ENCODE measurements around the gene SLCO4A1.
"Not testable (repeated sequence)": the region's sequence is repeated elsewhere in the genome, so short reads cannot be mapped to it uniquely, and the experiment has no call there.

SLCO4A1 gene

GRCh38 chr20:62675877-62676260, 33.6 kb downstream of the SLCO4A1 start:
- H3K4me3 ChIP-seq (ENCODE audit: low read depth, low read length) = no peak overlapping the region
- DNase-seq (ENCODE audit: low read depth) = no peak
- TF ChIP-seq, protein P1, sequence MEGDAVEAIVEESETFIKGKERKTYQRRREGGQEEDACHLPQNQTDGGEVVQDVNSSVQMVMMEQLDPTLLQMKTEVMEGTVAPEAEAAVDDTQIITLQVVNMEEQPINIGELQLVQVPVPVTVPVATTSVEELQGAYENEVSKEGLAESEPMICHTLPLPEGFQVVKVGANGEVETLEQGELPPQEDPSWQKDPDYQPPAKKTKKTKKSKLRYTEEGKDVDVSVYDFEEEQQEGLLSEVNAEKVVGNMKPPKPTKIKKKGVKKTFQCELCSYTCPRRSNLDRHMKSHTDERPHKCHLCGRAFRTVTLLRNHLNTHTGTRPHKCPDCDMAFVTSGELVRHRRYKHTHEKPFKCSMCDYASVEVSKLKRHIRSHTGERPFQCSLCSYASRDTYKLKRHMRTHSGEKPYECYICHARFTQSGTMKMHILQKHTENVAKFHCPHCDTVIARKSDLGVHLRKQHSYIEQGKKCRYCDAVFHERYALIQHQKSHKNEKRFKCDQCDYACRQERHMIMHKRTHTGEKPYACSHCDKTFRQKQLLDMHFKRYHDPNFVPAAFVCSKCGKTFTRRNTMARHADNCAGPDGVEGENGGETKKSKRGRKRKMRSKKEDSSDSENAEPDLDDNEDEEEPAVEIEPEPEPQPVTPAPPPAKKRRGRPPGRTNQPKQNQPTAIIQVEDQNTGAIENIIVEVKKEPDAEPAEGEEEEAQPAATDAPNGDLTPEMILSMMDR (conservative IDR thresholded peaks at IDR 0.05; ENCODE audit: low read depth, low read length) = no peak

DNA sequence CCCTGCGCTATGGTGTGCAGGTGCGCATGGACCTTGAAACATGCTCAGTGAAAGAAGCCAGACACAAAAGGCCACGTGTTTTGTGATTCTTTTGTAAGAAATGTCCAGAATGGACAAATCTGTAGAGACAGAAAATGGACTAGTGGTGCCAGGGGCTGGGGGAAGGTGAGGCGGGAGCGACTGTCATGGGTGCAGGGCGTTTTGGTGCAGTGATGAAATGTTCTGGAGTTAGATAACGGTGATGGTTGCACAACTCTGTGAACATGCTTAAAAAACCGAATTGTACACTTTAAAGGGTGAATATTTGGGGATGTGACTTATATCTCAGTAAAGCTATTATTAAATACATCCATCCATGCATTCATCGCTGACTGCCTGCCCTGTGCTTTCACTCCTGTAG, 34.7 kb downstream of the SLCO4A1 start:
- H3K4me3 ChIP-seq (ENCODE audit: low read depth, low read length) = no peak overlapping the region
- no peak for DNase-seq (ENCODE audit: low read depth)
- TF ChIP-seq, protein P1 (conservative IDR thresholded peaks at IDR 0.05; ENCODE audit: low read depth, low read length) = no peak

GRCh38 chr20:62677678-62678077, 35.4 kb downstream of the SLCO4A1 start:
- TF ChIP-seq, protein P1 (conservative IDR thresholded peaks at IDR 0.05; ENCODE audit: low read depth, low read length) = no peak
- no peak overlapping the region for H3K4me3 ChIP-seq (ENCODE audit: low read depth, low read length)
- no peak for DNase-seq (ENCODE audit: low read depth)

- H3K4me3 ChIP-seq (ENCODE audit: low read depth, low read length) = no peak overlapping the region
- TF ChIP-seq, protein P1 (conservative IDR thresholded peaks at IDR 0.05; ENCODE audit: low read depth, low read length) = no peak
- DNase-seq (ENCODE audit: low read depth) = peak; percentile 12
Measured at GRCh38 chr20:62678553-62678952, 36.2 kb downstream of the SLCO4A1 start.

GRCh38 chr20:62679978-62680589, 37.8 kb downstream of the SLCO4A1 start:
- DNase-seq (ENCODE audit: low read depth) = no peak
- TF ChIP-seq, protein P1 (conservative IDR thresholded peaks at IDR 0.05; ENCODE audit: low read depth, low read length) = no peak
- H3K4me3 ChIP-seq (ENCODE audit: low read depth, low read length) = no peak overlapping the region

DNA sequence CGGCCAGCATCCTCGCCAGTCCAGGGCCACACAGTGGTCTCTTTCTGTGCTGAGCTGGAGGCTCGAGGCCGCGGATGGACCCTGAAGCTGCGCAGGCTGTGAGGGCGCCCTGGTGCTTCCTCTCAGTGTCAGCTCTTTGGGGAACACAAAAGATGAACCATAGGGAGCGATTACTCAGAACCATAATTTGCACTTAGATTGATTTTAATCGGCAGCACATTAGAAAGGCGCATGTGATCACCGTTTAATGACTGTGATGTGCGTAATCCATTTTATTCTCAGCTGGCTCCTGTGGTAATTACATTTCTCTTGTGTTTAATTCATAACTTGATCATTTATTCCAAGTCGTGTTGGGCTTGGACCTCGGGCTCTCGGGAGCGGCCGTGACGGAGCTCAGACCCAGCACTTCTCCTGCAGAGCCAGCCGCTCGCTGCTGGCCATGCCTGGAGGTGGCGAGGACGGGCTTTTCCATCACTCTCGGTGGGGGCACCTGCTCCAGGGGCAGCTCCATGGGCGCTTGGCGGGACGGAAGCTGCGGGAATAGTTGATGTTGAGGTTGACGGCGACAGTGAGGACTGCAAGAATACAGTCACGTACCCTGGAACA, 40.7 kb downstream of the SLCO4A1 start:
- DNase-seq (ENCODE audit: low read depth) = no peak
- TF ChIP-seq, protein P1 (conservative IDR thresholded peaks at IDR 0.05; ENCODE audit: low read depth, low read length) = no peak
- H3K4me3 ChIP-seq (ENCODE audit: low read depth, low read length) = no peak overlapping the region

- not testable (repeated sequence) for H3K4me3 ChIP-seq (ENCODE audit: low read depth, low read length); DNase-seq (ENCODE audit: low read depth)
Measured at GRCh38 chr20:62683660-62684322, 41.5 kb downstream of the SLCO4A1 start.
